Testis (tissue), 2 donors: ENCODE data around the gene NDUFAF2.

ENCODE experiments used
- CTCF ChIP-seq, 3 experiments: fragments of 450-650 bp in 2 of 3; fragments of 200-600 bp in 1 of 3; sonication (generic) in 1 of 3; IDR thresholded peaks; one replicate each; pipeline ENCODE4 v1.5.1; 2016 to 2019; ENCODE audit warnings: antibody characterized with exemption in 3 of 3, mild to moderate bottlenecking in 2 of 3, moderate library complexity in 1 of 3
- POLR2A ChIP-seq: fragments of 450-650 bp; IDR thresholded peaks from one replicate; pipeline ENCODE4 v1.6.1; 2017; ENCODE audit warnings: antibody characterized with exemption, mild to moderate bottlenecking, moderate library complexity

- TF ChIP-seq POLR2A (no peak), CTCF (IDR thresholded peaks at IDR 0.05) (no peak)
These were observed 232.1 kb downstream of the NDUFAF2 start for GRCh38 chr5:61177070-61177469.
